Type B pancreatic cell (in vitro differentiated cells): ENCODE measurements around the gene MBD1. TPM values are rescaled to one million over a fixed set of nuclear protein-coding genes. Genes with fewer than 3 reads are reported as not detected.
"Not testable (repeated sequence)": the region's sequence is repeated elsewhere in the genome, so short reads cannot be mapped to it uniquely, and the experiment has no call there.

Experiments used
- DNase-seq: peaks from one replicate; pipeline ENCODE4 v3.0.0; 2021; ENCODE audit warnings: mixed read lengths; ENCODE audit not compliant: unreplicated experiment; ENCODE audit errors: extremely low spot score
- H3K27ac Mint-ChIP-seq: 2 replicates; pipeline ENCODE4 v1.8.0; 2021; ENCODE audit warnings: mild to moderate bottlenecking, mixed read lengths
- H3K27me3 Mint-ChIP-seq: 2 replicates; pipeline ENCODE4 v1.8.0; 2021; ENCODE audit warnings: mixed read lengths
- H3K36me3 Mint-ChIP-seq: 2 replicates; pipeline ENCODE4 v1.8.0; 2021; ENCODE audit warnings: mixed read lengths
- H3K4me1 Mint-ChIP-seq: one replicate; pipeline ENCODE4 v1.8.0; 2021; ENCODE audit warnings: mixed read lengths; ENCODE audit not compliant: unreplicated experiment
- H3K4me3 Mint-ChIP-seq: 2 replicates; pipeline ENCODE4 v1.8.0; 2021; ENCODE audit warnings: mild to moderate bottlenecking, mixed read lengths
- H3K9me3 Mint-ChIP-seq: 2 replicates; pipeline ENCODE4 v1.8.0; 2021; ENCODE audit warnings: mixed read lengths
- total RNA-seq: library from RNA; stranded (reverse); gene quantifications from 2 replicates; pipeline ENCODE4 v1.2.1, GENCODE V29; 2021; ENCODE audit warnings: low replicate concordance
- TF ChIP-seq, protein P1 (sequence below): fragments of 200-600 bp; sonication (generic); conservative IDR thresholded peaks from 2 replicates; pipeline ENCODE4 v1.5.0; 2021; ENCODE audit warnings: antibody characterized with exemption, mild to moderate bottlenecking

The MBD1 gene
- total RNA-seq, 1 donor from 2014 or later, result 81.9 TPM

DNA sequence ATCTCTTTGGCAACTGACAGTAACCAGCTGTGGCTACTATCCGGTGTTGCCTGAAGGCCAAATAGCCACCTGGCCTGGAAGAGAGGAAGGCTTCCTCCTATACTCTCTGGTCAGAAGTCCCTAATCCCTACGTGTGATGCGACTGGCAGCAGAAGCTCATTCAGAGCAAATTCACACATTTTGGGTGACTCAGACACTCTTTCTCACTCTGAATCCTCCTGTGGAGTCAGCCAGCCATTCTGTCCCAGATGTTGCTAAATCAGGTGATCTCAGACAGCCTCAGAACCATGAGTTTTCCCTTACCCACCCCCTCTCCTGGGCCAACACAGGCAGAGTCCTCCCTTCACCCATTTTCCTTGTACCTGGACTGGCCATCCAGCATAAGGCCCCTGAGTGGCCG, 49.7 kb downstream of the MBD1 start:
- TF ChIP-seq, protein P1, sequence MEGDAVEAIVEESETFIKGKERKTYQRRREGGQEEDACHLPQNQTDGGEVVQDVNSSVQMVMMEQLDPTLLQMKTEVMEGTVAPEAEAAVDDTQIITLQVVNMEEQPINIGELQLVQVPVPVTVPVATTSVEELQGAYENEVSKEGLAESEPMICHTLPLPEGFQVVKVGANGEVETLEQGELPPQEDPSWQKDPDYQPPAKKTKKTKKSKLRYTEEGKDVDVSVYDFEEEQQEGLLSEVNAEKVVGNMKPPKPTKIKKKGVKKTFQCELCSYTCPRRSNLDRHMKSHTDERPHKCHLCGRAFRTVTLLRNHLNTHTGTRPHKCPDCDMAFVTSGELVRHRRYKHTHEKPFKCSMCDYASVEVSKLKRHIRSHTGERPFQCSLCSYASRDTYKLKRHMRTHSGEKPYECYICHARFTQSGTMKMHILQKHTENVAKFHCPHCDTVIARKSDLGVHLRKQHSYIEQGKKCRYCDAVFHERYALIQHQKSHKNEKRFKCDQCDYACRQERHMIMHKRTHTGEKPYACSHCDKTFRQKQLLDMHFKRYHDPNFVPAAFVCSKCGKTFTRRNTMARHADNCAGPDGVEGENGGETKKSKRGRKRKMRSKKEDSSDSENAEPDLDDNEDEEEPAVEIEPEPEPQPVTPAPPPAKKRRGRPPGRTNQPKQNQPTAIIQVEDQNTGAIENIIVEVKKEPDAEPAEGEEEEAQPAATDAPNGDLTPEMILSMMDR, result no peak
- DNase-seq, result no peak
- peaks cover 10% of the 10 kb centered on the region for H3K4me1 Mint-ChIP-seq
- H3K9me3 Mint-ChIP-seq, result no peaks in the 10 kb centered on the region
- H3K4me3 Mint-ChIP-seq, result no peak overlapping the region
- peaks cover 3% of the 10 kb centered on the region for H3K27me3 Mint-ChIP-seq
- no peak overlapping the region for H3K27ac Mint-ChIP-seq
- peaks cover 5% of the 10 kb centered on the region for H3K36me3 Mint-ChIP-seq

DNA sequence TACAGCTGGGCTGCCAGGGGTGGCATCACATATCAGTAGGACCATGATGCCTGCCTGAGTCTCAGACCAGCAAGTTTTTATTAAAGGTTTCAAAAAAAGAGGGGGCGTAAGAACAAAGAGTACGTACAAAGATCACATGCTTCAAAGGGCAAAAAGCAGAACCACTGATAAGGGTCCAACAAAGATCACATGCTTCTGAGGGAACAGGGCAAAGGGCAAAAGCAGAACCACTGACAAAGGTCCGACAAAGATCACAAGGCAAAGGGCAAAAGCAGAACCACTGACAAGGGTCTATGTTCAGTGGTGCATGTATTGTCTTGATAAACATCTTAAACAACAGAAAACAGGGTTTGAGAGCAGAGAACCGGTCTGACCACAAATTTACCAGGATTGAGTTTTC, 61.1 kb downstream of the MBD1 start:
- H3K4me3 Mint-ChIP-seq, H3K27ac Mint-ChIP-seq, H3K4me1 Mint-ChIP-seq, DNase-seq, H3K36me3 Mint-ChIP-seq: not testable (repeated sequence)
- Mint-ChIP-seq H3K27me3 (peaks cover 13% of the 10 kb centered on the region), H3K9me3 (peaks cover 14% of the 10 kb centered on the region)

Other genes with a start within 250 kb of the MBD1 start
- gene MYO5B, start 86.4 kb downstream of the MBD1 start, total RNA-seq, result 51.7 and 130 TPM in 2 replicates
- 0.59 and 1.1 TPM in 2 replicates for gene CFAP53, start 15.0 kb downstream of the MBD1 start, total RNA-seq
- 88.7 and 95.1 TPM in 2 replicates for gene CXXC1, start 6.2 kb upstream of the MBD1 start, total RNA-seq
- 5.7 and 14.0 TPM in 2 replicates for gene SKA1, start 93.5 kb upstream of the MBD1 start, total RNA-seq